GM18951 (cell line): ENCODE data around the gene EMID1.

Source experiments
- POLR2A ChIP-seq: IDR thresholded peaks from 4 replicates; pipeline ENCODE4 v1.6.1; 2011; ENCODE audit warnings: mild to moderate bottlenecking; ENCODE audit not compliant: insufficient read length, insufficient read depth; ENCODE audit errors: extremely low read depth
- in situ Hi-C: fragments of 300-500 bp; cut with MboI; formaldehyde crosslinking; loops from one replicate; pipeline ENCODE4 v1.12.0; 2022; ENCODE audit warnings: low sequenced_read_pairs, mixed read lengths, inconsistent platforms; ENCODE audit not compliant: unreplicated experiment

The EMID1 gene

DNA sequence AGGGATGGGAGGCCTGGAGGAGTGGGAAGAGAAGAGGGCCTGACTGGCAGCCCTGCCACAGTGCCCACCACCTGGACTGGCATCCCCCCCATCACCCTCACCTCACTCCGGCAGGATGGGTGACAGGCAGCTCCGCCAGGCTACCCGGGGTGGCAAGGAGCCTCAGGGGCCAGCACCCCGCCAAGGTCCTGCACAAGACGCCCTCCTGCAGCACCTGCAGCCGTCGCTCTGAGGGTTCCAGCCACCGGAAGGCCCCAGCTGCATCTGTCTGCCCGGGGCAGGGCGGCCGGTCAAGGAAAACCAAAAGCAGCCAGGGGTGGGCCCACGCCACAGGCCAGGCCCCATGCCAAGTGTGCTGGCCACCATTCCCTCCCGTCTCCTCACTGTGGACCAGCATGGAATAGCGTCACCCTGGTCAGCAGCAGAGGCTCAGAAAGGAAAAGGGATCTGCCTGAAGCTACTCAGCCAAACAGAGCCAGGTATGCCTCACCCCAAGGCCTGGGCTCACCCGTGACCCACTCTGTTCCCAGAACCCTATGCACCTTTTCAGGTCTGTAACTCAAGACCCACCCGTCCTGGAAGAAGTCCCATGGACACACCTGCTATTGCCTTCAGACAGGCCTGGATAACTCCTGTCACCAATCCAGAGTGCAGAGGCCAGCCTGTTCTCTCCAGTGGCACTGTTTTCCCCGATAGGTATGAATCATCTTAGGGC lies 55.1 kb downstream of the EMID1 start:
- in situ Hi-C loops: no loop called here
- no peak for TF ChIP-seq POLR2A

GRCh38 chr22:29263791-29264276 lies 58.1 kb downstream of the EMID1 start:
- no peak for TF ChIP-seq POLR2A
- in situ Hi-C loops: no loop called here

- TF ChIP-seq POLR2A: no peak
- in situ Hi-C loops: no loop called here
These were observed 59.6 kb downstream of the EMID1 start for GRCh38 chr22:29265305-29265704.

DNA sequence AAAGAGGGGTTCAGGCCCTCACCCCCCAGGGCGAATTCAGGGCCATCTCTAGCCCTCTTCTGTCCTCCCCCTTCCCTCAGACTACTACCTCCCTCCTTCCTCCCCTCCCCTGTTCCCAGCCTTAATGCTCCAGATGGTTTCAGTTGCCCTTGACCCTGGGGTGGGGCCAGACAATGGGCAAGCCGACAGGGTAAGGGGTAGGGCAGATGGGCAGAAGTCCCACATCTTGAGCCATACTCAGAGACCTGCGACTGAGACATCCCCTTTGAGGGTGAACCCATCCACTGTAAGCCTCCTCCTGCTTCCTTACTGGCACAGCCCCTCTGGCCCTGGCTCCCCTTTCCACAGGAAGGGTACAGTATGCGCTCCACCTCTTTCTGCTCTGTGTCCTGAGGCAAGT lies 60.2 kb downstream of the EMID1 start:
- no peak for TF ChIP-seq POLR2A
- in situ Hi-C loops: no loop called here

- in situ Hi-C loops: no loop called here
- no peak for TF ChIP-seq POLR2A
These were observed 61.1 kb downstream of the EMID1 start for GRCh38 chr22:29266564-29267461.

GRCh38 chr22:29267462-29267857 lies 61.8 kb downstream of the EMID1 start:
- no peak for TF ChIP-seq POLR2A
- in situ Hi-C loops: no loop called here

- in situ Hi-C loops: no loop called here
- TF ChIP-seq POLR2A: peak; percentile 62
These were observed 62.3 kb downstream of the EMID1 start, which contains the start of the genes EWSR1 and RHBDD3 for GRCh38 chr22:29267858-29268510. TSS of gene EWSR1 (plus strand) at chr22:29268268. CDS start at chr22:29268337, 69 bp downstream. TSS of gene RHBDD3 (minus strand) at chr22:29267981. CDS start at chr22:29265626, 2,355 bp downstream.

DNA sequence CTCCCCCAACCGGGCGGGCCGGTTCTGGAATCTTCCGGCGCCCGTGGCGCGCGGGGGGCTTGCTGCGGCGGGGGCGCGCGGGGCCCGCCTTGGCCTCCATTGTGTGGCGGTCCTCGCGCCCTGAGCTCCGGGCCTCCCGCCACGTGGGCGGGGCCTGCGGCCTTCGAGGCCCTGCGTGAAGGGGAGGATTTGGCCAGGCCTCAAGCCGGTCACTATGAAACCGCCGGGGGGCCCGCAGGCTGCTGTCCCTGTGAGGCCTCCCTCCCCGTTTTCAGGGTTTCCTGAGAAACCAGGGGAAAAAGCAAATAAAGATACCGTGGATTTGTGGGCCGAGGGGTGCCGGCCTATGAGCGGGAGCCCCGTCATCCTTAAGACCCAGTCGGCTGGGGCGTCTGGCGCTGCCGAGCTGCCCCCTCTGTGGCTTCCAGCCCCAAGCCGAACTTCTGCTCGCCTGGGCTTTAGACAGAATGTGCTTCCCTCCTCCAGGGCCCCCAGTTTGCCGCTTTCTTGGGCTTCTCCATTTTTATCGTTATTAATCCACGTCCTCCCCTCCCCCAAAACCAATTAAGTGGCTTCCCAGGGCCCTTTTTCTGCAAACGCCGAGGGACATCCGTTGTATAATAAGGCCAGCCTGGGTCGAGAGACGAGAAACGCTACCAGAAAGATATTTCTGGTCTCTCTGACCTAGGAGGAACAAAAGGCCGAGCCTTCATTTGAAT lies 63.0 kb downstream of the EMID1 start:
- in situ Hi-C loops: no loop called here
- TF ChIP-seq POLR2A: no peak

GRCh38 chr22:29269230-29269604 lies 63.5 kb downstream of the EMID1 start:
- TF ChIP-seq POLR2A: no peak
- in situ Hi-C loops: no loop called here

GRCh38 chr22:29269731-29270474 lies 64.2 kb downstream of the EMID1 start:
- peak; percentile 11 for TF ChIP-seq POLR2A
- in situ Hi-C loops: no loop called here

- no peak for TF ChIP-seq POLR2A
- in situ Hi-C loops: no loop called here
These were observed 65.0 kb downstream of the EMID1 start for GRCh38 chr22:29270475-29271271.

DNA sequence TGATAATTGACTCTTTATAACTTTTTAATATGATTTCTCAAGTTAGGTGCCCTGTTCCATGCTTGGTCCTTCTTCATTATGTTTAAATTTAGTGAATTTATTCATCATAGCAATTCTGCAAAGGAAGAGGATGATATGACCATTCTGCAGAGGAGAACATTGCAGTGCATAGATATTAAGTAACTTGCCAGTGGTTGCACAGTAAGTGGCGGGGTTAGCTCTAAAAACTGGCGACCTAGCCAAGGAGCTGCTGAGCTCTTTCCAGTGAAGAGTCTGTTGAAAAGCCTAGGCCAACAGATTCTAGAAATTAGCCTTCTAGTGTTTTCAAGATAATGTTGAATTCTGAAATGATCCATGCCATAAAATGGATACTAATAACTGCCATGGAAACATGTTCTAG lies 66.9 kb downstream of the EMID1 start:
- in situ Hi-C loops: no loop called here
- TF ChIP-seq POLR2A: no peak

- in situ Hi-C loops: no loop called here
- TF ChIP-seq POLR2A: no peak
These were observed 69.5 kb downstream of the EMID1 start for GRCh38 chr22:29275167-29275566.
